Femur (tissue), 1 donor: ENCODE measurements around the gene PODN.
A peak's percentile ranks its signal among the peaks of the same experiment; 100 is the strongest.

Source experiments
- DNase-seq: peaks from one replicate; pipeline ENCODE4 v3.0.0-alpha.2; 2017

Gene PODN

GRCh38 chr1:53115403-53116306, 53.6 kb downstream of the PODN start:
- DNase-seq = no peak

GRCh38 chr1:53116307-53116810, 54.3 kb downstream of the PODN start:
- DNase-seq = no peak

GRCh38 chr1:53116933-53117600, 55.1 kb downstream of the PODN start:
- no peak for DNase-seq

- DNase-seq = no peak
Observed at GRCh38 chr1:53117836-53118235, 55.8 kb downstream of the PODN start.

GRCh38 chr1:53120659-53121058, 58.6 kb downstream of the PODN start:
- no peak for DNase-seq

- DNase-seq = peak; percentile 89
Observed at GRCh38 chr1:53121319-53122172, 59.5 kb downstream of the PODN start.

- DNase-seq = peak; percentile 50
Observed at GRCh38 chr1:53122201-53122885, 60.3 kb downstream of the PODN start.

- no peak for DNase-seq
Observed at GRCh38 chr1:53122961-53123413, 61.0 kb downstream of the PODN start.

GRCh38 chr1:53123453-53124140, 61.6 kb downstream of the PODN start:
- no peak for DNase-seq

- DNase-seq = no peak
Observed at GRCh38 chr1:53125122-53125521, 63.1 kb downstream of the PODN start.

- DNase-seq = no peak
Observed at GRCh38 chr1:53125623-53126360, 63.8 kb downstream of the PODN start.

- DNase-seq = no peak
Observed at GRCh38 chr1:53126495-53126894, 64.5 kb downstream of the PODN start.

GRCh38 chr1:53127546-53127945, 65.5 kb downstream of the PODN start:
- no peak for DNase-seq

- no peak for DNase-seq
Observed at GRCh38 chr1:53128401-53128800, 66.4 kb downstream of the PODN start.

GRCh38 chr1:53129891-53130597, 68.0 kb downstream of the PODN start:
- no peak for DNase-seq

GRCh38 chr1:53130598-53130877, 68.5 kb downstream of the PODN start:
- no peak for DNase-seq

- no peak for DNase-seq
Observed at GRCh38 chr1:53130878-53131589, 69.0 kb downstream of the PODN start.

GRCh38 chr1:53131590-53131938, 69.6 kb downstream of the PODN start:
- no peak for DNase-seq

GRCh38 chr1:53132176-53132575, 70.2 kb downstream of the PODN start:
- no peak for DNase-seq
